ENCODE data around the gene FEZ2. TPM values are rescaled to one million over a fixed set of nuclear protein-coding genes. Genes with fewer than 3 reads are reported as not detected.

Gene FEZ2
- polyA plus RNA-seq, 1 donor from 2014 or later: 36.8 TPM

DNA sequence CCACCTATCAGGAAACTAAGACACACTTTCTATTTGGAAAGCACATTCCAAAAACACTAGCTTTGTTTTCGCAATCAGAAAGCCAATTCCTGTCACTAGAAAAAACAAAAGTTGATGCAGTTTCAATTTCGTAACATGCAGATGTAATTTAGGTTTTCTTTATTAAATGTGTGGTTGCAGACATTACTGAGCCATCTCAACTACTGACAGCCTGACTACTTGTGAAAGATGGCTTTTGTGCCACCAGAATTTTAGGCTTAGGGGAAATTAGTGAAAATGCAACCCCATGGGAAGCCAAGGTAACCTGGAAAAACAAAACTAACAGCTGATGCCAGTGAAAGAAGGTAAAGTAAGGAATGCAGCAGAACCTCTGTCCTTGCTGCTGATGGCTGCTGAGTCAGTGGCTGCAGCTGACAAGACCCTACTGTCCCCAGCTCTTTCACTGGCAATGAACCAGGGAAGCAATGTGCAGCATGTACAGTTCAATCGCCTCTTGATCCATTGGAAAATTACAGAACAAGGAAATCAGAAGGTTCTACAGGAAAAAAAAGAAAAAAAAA lies 34.9 kb downstream of the FEZ2 start:
- Histone ChIP-seq H3K9ac (ENCODE audit: low read length) (no peak overlapping the region), H2AFZ (ENCODE audit: low read depth, low read length) (no peak overlapping the region), H3K27ac (ENCODE audit: low read length) (no peak overlapping the region), H3K9me2 (ENCODE audit: insufficient read depth, low read length) (no peaks in the 10 kb centered on the region), H3K27me3 (ENCODE audit: insufficient read depth, low read depth, low read length) (no peaks in the 10 kb centered on the region), H3K4me2 (ENCODE audit: low read length) (no peak overlapping the region), H3K36me3 (ENCODE audit: insufficient read depth, low read length) (no peaks in the 10 kb centered on the region), H3K79me2 (replicated peaks; ENCODE audit: insufficient read depth, low read length) (no peaks in the 10 kb centered on the region), H3K4me3 (ENCODE audit: low read length) (no peak overlapping the region), H4K20me1 (ENCODE audit: insufficient read depth) (no peaks in the 10 kb centered on the region), H3K9me3 (ENCODE audit: low read length) (no peaks in the 10 kb centered on the region), H3F3A (ENCODE audit: insufficient read depth, low read length, poor library complexity, severe bottlenecking) (no peaks in the 10 kb centered on the region)
- TF ChIP-seq, protein P1, sequence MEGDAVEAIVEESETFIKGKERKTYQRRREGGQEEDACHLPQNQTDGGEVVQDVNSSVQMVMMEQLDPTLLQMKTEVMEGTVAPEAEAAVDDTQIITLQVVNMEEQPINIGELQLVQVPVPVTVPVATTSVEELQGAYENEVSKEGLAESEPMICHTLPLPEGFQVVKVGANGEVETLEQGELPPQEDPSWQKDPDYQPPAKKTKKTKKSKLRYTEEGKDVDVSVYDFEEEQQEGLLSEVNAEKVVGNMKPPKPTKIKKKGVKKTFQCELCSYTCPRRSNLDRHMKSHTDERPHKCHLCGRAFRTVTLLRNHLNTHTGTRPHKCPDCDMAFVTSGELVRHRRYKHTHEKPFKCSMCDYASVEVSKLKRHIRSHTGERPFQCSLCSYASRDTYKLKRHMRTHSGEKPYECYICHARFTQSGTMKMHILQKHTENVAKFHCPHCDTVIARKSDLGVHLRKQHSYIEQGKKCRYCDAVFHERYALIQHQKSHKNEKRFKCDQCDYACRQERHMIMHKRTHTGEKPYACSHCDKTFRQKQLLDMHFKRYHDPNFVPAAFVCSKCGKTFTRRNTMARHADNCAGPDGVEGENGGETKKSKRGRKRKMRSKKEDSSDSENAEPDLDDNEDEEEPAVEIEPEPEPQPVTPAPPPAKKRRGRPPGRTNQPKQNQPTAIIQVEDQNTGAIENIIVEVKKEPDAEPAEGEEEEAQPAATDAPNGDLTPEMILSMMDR (IDR thresholded peaks at IDR 0.05; ENCODE audit: poor library complexity, severe bottlenecking): no peak
- no peak for TF ChIP-seq MXI1 (conservative IDR thresholded peaks at IDR 0.05; ENCODE audit: poor library complexity, severe bottlenecking)
- no peak for TF ChIP-seq EP300 (conservative IDR thresholded peaks at IDR 0.05; ENCODE audit: poor library complexity, severe bottlenecking)
- TF ChIP-seq REST (IDR thresholded peaks at IDR 0.05; ENCODE audit: borderline replicate concordance): no peak
- TF ChIP-seq TAF1 (IDR thresholded peaks at IDR 0.05; ENCODE audit: low read depth): no peak
- no peak for TF ChIP-seq SMC3 (conservative IDR thresholded peaks at IDR 0.05; ENCODE audit: poor library complexity)
- no peak for TF ChIP-seq RAD21 (conservative IDR thresholded peaks at IDR 0.05)
- TF ChIP-seq EZH2 (IDR thresholded peaks at IDR 0.05; ENCODE audit: borderline replicate concordance, insufficient read depth, low read length, poor library complexity, severe bottlenecking): no peak
- no peak for TF ChIP-seq POLR2AphosphoS5 (IDR thresholded peaks at IDR 0.05)

- Histone ChIP-seq H4K20me1 (ENCODE audit: insufficient read depth) (no peaks in the 10 kb centered on the region), H3F3A (ENCODE audit: insufficient read depth, low read length, poor library complexity, severe bottlenecking) (no peaks in the 10 kb centered on the region), H3K79me2 (replicated peaks; ENCODE audit: insufficient read depth, low read length) (no peaks in the 10 kb centered on the region), H3K9me3 (ENCODE audit: low read length) (no peaks in the 10 kb centered on the region), H3K27ac (ENCODE audit: low read length) (no peak overlapping the region), H3K27me3 (ENCODE audit: insufficient read depth, low read depth, low read length) (no peaks in the 10 kb centered on the region), H3K4me2 (ENCODE audit: low read length) (no peak overlapping the region), H3K4me3 (ENCODE audit: low read length) (no peak overlapping the region), H3K36me3 (ENCODE audit: insufficient read depth, low read length) (no peaks in the 10 kb centered on the region), H2AFZ (ENCODE audit: low read depth, low read length) (no peak overlapping the region), H3K9ac (ENCODE audit: low read length) (no peak overlapping the region), H3K9me2 (ENCODE audit: insufficient read depth, low read length) (no peaks in the 10 kb centered on the region)
- TF ChIP-seq POLR2AphosphoS5 (IDR thresholded peaks at IDR 0.05): no peak
- TF ChIP-seq RAD21 (conservative IDR thresholded peaks at IDR 0.05): no peak
- TF ChIP-seq MXI1 (conservative IDR thresholded peaks at IDR 0.05; ENCODE audit: poor library complexity, severe bottlenecking): no peak
- no peak for TF ChIP-seq TAF1 (IDR thresholded peaks at IDR 0.05; ENCODE audit: low read depth)
- TF ChIP-seq EP300 (conservative IDR thresholded peaks at IDR 0.05; ENCODE audit: poor library complexity, severe bottlenecking): no peak
- no peak for TF ChIP-seq REST (IDR thresholded peaks at IDR 0.05; ENCODE audit: borderline replicate concordance)
- TF ChIP-seq, protein P1 (IDR thresholded peaks at IDR 0.05; ENCODE audit: poor library complexity, severe bottlenecking): no peak
- TF ChIP-seq EZH2 (IDR thresholded peaks at IDR 0.05; ENCODE audit: borderline replicate concordance, insufficient read depth, low read length, poor library complexity, severe bottlenecking): no peak
- TF ChIP-seq SMC3 (conservative IDR thresholded peaks at IDR 0.05; ENCODE audit: poor library complexity): no peak
Observed at GRCh38 chr2:36562240-36562639, 35.7 kb downstream of the FEZ2 start.

All from neural cell (in vitro differentiated cells).